GM21576 (cell line): ENCODE data around the gene SASH1.
A peak's percentile ranks its signal among the peaks of the same experiment; 100 is the strongest.

Experiments
- ATAC-seq: cut with Tn5 transposase; IDR thresholded peaks from one replicate; pipeline ENCODE4 v1.9.1; 2021; ENCODE audit warnings: mild to moderate bottlenecking, moderate library complexity; ENCODE audit not compliant: unreplicated experiment

The SASH1 gene

DNA sequence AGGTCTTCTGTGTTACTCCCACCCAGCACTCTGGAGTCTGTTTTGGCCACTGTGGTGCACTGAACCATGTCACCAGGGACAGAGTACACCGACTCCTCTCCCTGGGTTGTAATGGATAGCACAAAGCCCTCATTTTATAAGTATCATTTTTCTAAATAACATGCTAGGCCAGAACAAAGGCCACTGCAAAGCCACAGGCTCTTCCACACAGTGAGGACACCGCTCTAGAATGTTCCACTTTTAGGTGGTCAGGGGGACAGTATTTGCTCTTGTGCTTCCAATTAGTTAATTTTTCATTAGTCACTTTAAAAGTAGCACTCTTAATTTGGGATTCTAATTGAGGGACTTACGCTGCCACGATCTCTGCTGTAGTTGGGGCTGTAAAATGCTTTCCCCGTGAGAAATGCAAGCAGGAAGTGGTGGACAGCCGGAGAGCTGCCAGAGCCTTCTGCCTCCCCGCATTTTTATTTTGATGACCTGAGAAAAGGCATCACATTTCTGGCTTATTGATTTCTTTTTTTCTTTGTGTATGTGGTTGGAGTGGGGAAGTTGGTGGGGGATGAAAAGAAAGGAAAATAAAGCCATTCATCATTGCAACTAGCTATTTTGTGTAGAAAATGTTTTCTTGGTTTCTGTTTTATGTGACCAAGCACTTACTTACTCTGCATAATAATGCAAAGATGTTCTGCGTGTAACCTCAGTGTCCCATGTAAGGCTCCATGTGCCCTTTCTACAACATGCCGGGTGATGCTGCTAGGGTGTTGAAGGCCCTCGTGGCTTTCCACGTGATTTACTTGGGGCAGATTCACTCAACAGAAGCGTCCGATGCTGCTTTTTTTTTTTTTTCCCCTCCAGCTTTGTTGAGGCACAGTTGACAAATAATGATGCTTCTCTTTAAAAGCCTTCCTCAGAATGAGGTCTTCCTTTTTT is 195.9 kb downstream of the SASH1 start:
- ATAC-seq: no peak

- ATAC-seq: no peak
These were observed 200.9 kb downstream of the SASH1 start for GRCh38 chr6:148543540-148543939.

- no peak for ATAC-seq
These were observed 201.8 kb downstream of the SASH1 start for GRCh38 chr6:148544421-148544820.

DNA sequence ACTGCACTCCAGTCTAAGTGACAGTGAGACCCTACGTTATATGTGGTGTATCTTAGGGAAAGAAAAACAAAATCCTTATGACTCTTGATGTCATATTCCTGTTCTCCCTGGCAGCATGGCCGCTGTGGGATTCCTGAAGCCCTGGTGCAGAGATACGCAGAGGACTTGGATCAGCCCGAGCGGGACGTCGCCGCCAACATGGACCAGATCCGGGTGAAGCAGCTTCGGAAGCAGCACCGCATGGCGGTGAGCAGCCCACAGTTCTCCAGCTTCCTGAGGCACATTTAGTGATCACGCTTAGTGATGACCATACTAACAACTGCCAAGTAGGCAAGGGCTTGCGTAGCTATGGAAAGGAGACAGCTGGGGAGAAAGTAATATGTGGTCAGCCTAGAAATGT is 203.3 kb downstream of the SASH1 start:
- no peak for ATAC-seq

GRCh38 chr6:148547110-148547509 is 204.5 kb downstream of the SASH1 start:
- ATAC-seq: no peak

- no peak for ATAC-seq
These were observed 205.6 kb downstream of the SASH1 start for GRCh38 chr6:148548065-148548748.

GRCh38 chr6:148548749-148549140 is 206.1 kb downstream of the SASH1 start:
- no peak for ATAC-seq

DNA sequence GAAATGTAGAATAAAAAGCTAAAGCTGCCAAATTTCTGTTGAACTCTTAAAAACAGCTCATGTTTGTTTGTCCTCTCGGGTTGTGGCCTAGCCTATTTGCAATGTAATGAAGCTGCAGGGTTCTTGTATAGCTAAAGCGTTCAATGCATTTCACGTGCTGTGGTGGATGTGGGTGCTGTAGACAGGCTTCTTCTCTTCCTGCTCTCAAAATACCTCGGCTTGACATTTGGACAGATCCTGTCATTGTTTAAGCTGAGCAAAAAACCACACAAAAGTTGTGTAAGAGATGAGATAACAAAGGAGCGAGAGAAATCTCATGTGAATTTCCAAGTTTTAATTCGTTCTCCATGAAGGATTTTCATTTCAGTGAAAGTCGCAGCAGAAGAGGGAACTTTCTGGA is 207.9 kb downstream of the SASH1 start:
- no peak for ATAC-seq

- ATAC-seq: no peak
These were observed 208.6 kb downstream of the SASH1 start for GRCh38 chr6:148551226-148551625.

- no peak for ATAC-seq
These were observed 213.8 kb downstream of the SASH1 start for GRCh38 chr6:148556410-148556809.

DNA sequence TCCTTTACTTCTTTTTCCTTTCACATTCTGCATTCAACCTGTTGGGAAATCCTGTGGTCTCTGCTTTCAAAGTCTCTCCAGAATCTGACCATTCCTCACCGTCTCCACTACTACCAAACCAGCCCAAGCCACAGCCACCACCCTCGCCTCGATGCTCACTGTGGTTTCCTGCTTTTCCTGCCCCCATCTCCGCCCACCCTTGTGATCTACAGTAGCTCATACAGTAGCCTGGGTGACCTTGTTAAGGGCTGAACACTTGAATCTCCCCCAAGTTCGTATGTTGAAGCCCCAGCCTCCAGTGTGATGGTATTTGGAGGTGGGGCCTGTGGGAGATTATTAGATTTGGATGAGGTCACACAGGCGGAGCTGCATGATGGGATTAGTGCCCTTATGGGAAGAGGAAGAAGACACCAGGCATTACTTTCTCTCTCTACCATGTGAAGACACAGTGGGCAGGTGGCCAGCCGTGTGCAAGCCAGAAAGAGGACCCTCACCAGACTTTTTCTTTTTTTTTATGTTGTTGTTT is 215.2 kb downstream of the SASH1 start:
- ATAC-seq: no peak

DNA sequence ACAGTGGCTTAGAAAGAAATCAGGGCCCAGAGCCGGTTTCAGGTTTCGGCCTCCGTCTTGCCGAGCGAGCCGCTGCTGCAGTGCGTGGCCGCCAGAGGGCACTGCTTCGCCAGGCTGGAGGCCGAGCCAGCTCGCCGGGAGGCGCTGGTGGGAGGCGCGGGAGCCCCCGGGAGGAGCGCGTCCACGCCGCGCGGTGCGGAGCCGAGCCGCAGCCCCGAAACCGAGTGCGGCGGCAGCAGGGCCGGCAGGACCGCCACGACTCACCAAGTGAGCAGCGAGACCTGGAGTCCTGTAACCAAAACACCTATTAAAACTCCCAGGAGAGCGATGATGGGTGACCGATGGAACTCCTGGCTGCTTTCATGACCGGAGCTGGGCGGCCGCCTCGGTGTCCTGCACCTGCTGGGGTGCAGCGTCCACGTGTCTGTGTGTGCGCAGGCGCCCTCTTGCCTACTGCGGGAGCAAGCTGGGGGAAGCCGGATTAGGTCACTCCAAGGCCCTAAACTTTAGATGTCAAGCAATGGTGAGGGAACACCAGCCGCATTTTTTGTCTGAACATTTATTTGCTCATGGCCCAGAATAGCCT is 217.3 kb downstream of the SASH1 start:
- peak; percentile 89 for ATAC-seq

- no peak for ATAC-seq
These were observed 219.0 kb downstream of the SASH1 start for GRCh38 chr6:148561629-148562028.

- ATAC-seq: no peak
These were observed 220.4 kb downstream of the SASH1 start for GRCh38 chr6:148563066-148563465.

- no peak for ATAC-seq
These were observed 221.9 kb downstream of the SASH1 start for GRCh38 chr6:148564494-148565035.

DNA sequence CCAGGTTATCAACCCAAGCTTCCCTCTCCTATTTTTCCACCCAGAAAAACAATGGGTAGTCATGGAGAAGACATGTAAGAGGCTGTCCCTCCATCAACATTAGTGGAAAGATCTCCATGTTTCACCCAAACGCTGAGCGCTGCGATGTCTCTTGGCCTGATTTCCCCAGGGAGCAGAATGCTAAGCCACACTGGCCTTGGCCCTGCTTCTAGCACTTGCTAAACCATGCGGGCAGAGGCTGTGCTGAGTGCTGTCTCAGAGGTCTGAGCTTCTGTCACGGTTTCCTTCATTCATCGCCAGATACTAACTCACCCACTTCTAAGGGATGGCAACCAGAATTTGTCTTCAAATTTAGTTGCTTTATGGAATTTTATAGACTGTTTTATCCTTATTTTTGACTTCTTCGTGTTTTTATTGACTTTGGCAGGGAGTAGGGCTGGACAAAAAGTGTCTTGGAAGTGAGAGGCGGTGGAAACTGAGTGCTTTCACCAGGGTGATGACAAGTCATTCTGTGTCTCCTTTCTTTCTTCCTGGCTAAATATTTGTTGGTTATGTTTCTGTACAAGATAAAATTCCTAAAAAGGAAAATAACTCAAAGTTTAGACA is 222.8 kb downstream of the SASH1 start:
- ATAC-seq: no peak

DNA sequence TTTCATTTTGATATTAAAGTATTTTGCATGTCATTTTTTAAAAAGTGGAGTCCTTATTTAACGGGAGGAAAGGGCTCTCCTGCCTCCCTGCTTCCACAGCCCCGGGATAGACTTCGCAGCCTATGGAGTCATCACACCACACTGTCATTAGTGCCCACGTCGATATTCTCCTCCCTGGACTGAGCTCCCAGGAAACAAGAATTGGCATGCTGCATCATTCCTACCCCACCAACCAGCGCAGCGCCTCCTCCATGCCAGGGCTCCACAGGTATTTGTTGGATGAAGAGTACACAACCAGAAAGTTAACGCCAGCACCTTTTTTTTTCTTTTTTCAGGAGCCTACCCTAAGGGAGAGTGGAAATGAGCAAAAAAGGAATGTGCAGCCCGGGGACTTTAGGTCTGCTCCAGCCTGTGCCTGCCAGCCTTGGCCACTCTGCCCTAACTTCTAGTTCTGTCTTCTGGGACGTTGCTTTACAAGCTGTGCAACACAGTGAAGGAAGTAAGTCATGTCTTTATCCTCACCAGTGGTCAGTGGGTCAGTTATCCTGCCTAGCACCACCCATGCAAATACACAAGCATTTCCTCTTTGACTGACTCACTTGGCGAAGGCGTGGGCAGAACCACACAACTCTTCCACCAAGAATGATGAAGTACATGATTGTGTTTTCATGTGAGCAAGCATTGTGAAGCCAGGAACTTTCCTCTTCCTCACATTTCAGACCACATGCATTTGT is 223.5 kb downstream of the SASH1 start:
- ATAC-seq: no peak

- ATAC-seq: no peak
These were observed 224.2 kb downstream of the SASH1 start for GRCh38 chr6:148566664-148567350.

DNA sequence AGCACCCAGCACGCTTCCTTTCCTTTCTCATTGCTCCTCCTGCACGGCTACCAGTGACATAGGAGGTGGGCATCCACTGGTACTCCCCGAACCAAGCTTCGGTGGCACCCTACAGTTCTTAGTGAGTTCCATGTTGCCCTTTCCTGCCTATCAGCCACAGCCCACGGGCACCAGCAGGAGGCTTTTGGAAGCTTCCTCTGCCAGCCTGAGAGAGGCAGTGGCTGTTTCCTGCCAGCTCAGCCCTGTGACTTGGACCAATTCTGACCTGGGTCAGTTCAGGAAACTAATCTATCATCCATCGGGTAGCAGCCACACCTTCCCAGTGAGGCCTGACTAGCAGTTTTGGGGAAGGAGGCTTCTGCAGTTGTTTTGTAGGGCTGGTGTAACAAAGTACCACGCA is 227.8 kb downstream of the SASH1 start:
- no peak for ATAC-seq
